ENCODE measurements around the gene C16orf74.

GRCh38 chr16:85730186-85730465 lies 20.8 kb downstream of the C16orf74 start:
- TF ChIP-seq MAX (IDR thresholded peaks at IDR 0.05; ENCODE audit: low read depth, low read length) (peak; percentile 51; the same call in 1 of the 2 replicates), CTCF (IDR thresholded peaks at IDR 0.05; ENCODE audit: low read depth, low read length) (no peak)

Data from NB4 (cell line).